Keratinocyte (primary cell): ENCODE measurements around the gene TBC1D2. TPM values are rescaled to one million over a fixed set of nuclear protein-coding genes. Genes with fewer than 3 reads are reported as not detected.

Experiments used
- DNase-seq: peaks from one replicate; pipeline ENCODE4 v3.0.0-alpha.2; 2011; ENCODE audit warnings: low read depth, missing footprints, low spot score
- FAIRE-seq: peaks from 2 replicates; lab custom pipeline; 2011; peaks lifted over from hg19 to GRCh38; lab: Jason Lieb, UNC
- H2AFZ ChIP-seq: 2 replicates; pipeline ENCODE4 v1.6.0; 2012; ENCODE audit warnings: low read length, control low read depth, inconsistent platforms; ENCODE audit not compliant: control insufficient read depth
- H3K27ac ChIP-seq: 2 replicates; pipeline ENCODE4 v1.5.1; 2011; ENCODE audit warnings: low read length; ENCODE audit not compliant: control insufficient read depth, insufficient read depth
- H3K27me3 ChIP-seq: 3 replicates; pipeline ENCODE4 v1.6.0; 2011; ENCODE audit warnings: low read length; ENCODE audit not compliant: control insufficient read depth, insufficient read depth; ENCODE audit errors: extremely low read depth
- H3K36me3 ChIP-seq, 2 experiments: 2 replicates in 1 of 2; 3 replicates in 1 of 2; pipeline ENCODE4 v1.5.1; 2011; ENCODE audit warnings: low read length in 2 of 2, mild to moderate bottlenecking in 1 of 2; ENCODE audit not compliant: control insufficient read depth in 2 of 2, insufficient read depth in 2 of 2; ENCODE audit errors: extremely low read depth in 1 of 2
- H3K4me1 ChIP-seq: 3 replicates; pipeline ENCODE4 v1.5.1; 2011; ENCODE audit warnings: low read length; ENCODE audit not compliant: control insufficient read depth, insufficient read depth; ENCODE audit errors: extremely low read depth
- H3K4me2 ChIP-seq: 3 replicates; pipeline ENCODE4 v1.6.0; 2011; ENCODE audit warnings: low read depth, low read length; ENCODE audit not compliant: control insufficient read depth, insufficient read depth; ENCODE audit errors: extremely low read depth
- H3K4me3 ChIP-seq, 3 experiments: fragments of 200-600 bp in 1 of 3; sonication (generic) in 1 of 3; 2 replicates in 2 of 3; 3 replicates in 1 of 3; pipeline ENCODE4 v1.5.1; 2011 to 2016; ENCODE audit warnings: low read length in 3 of 3, mild to moderate bottlenecking in 3 of 3, control low read depth in 2 of 3, inconsistent platforms in 1 of 3, low read depth in 1 of 3, mixed read lengths in 1 of 3, mixed run types in 1 of 3, moderate library complexity in 1 of 3; ENCODE audit not compliant: control insufficient read depth in 2 of 3, insufficient read depth in 2 of 3; ENCODE audit errors: extremely low read depth in 1 of 3
- H3K79me2 ChIP-seq: 2 replicates; pipeline ENCODE4 v1.6.0; 2012; ENCODE audit warnings: low read length; ENCODE audit not compliant: control insufficient read depth, insufficient read depth
- H3K9ac ChIP-seq: 3 replicates; pipeline ENCODE4 v1.6.0; 2011; ENCODE audit warnings: low read length; ENCODE audit not compliant: control insufficient read depth, insufficient read depth; ENCODE audit errors: extremely low read depth
- H3K9me1 ChIP-seq: 3 replicates; pipeline ENCODE4 v1.6.0; 2011; ENCODE audit warnings: low read length; ENCODE audit not compliant: control insufficient read depth, insufficient read depth; ENCODE audit errors: extremely low read depth
- H3K9me3 ChIP-seq: 2 replicates; pipeline ENCODE4 v1.5.1; 2012; ENCODE audit warnings: low read depth, low read length; ENCODE audit not compliant: control insufficient read depth
- H4K20me1 ChIP-seq: 3 replicates; pipeline ENCODE4 v1.6.0; 2011; ENCODE audit warnings: low read length; ENCODE audit not compliant: control insufficient read depth, insufficient read depth; ENCODE audit errors: extremely low read depth
- CTCF ChIP-seq, 3 experiments: IDR thresholded peaks in 1 of 3; conservative IDR thresholded peaks in 1 of 3; optimal IDR thresholded peaks in 1 of 3; 2 replicates in 2 of 3; 3 replicates in 1 of 3; pipeline versions ENCODE3 to v1.5.1; 2011; ENCODE audit warnings: low read length in 3 of 3, mild to moderate bottlenecking in 3 of 3, moderate library complexity in 2 of 3, control low read depth in 1 of 3, inconsistent platforms in 1 of 3; ENCODE audit not compliant: insufficient read depth in 2 of 3; ENCODE audit errors: extremely low read depth in 1 of 3
- EZH2 ChIP-seq: IDR thresholded peaks from one replicate; pipeline ENCODE4 v1.6.1; 2012; ENCODE audit warnings: inconsistent platforms, mild to moderate bottlenecking, low read length, moderate library complexity
- dilution Hi-C: fragments of 300-500 bp; cut with MboI; formaldehyde crosslinking; loops from one replicate; pipeline ENCODE4 v1.7.0; 2020; ENCODE audit warnings: low sequenced_read_pairs; ENCODE audit not compliant: extremely low pct_ligation_motif_present
- polyA plus RNA-seq, 5 experiments: library from polyadenylated mRNA; depleted of rRNA in 3 of 5; stranded (reverse) in 3 of 5; stranded (forward) in 1 of 5; unstranded in 1 of 5; fragments of >200 nt; gene quantifications; 1 replicate in 1 of 5; 2 replicates in 3 of 5; 3 replicates in 1 of 5; pipeline versions ENCODE4 v1.2.1 to v1.2.3, GENCODE V29; 2011 to 2012; ENCODE audit warnings: missing spikeins in 2 of 5, low read depth in 1 of 5, low replicate concordance in 1 of 5

Gene TBC1D2
- polyA plus RNA-seq, 1 donor (not counting 4 experiments of a cell fraction or from before 2014, with no cell fraction given): 59.2 TPM

- Histone ChIP-seq H3K9ac (no peak overlapping the region), H3K36me3 (peaks cover 49 to 50% of the 10 kb centered on the region in 2 experiments), H3K9me3 (no peaks in the 10 kb centered on the region), H2AFZ (no peak overlapping the region), H4K20me1 (no peaks in the 10 kb centered on the region), H3K4me3 (no peak overlapping the region), H3K9me1 (no peaks in the 10 kb centered on the region), H3K4me1 (peaks cover 40% of the 10 kb centered on the region), H3K79me2 (peaks cover 32% of the 10 kb centered on the region), H3K27ac (no peak overlapping the region), H3K4me2 (no peak overlapping the region), H3K27me3 (no peaks in the 10 kb centered on the region)
- dilution Hi-C loops: no loop called here
- TF ChIP-seq CTCF (optimal IDR thresholded peaks at IDR 0.05 in 1 of 3, IDR thresholded peaks at IDR 0.05 in 1 of 3, conservative IDR thresholded peaks at IDR 0.05 in 1 of 3; ENCODE audit: extremely low read depth in 1 of 3, insufficient read depth in 2 of 3, low read length in 3 of 3): no peak
- no peak for TF ChIP-seq EZH2
- DNase-seq: no peak
- no peak for FAIRE-seq
These were observed 35.6 kb downstream of the TBC1D2 start for GRCh38 chr9:98219794-98220370.

GRCh38 chr9:98219364-98219716 is 36.1 kb downstream of the TBC1D2 start:
- FAIRE-seq (no peak), DNase-seq (no peak)
- H3K27me3 ChIP-seq: no peaks in the 10 kb centered on the region
- H3K4me1 ChIP-seq: peaks cover 37% of the 10 kb centered on the region
- H3K27ac ChIP-seq: no peak overlapping the region
- no peaks in the 10 kb centered on the region for H3K9me3 ChIP-seq
- no peak overlapping the region for H3K9ac ChIP-seq
- peaks cover 46 to 52% of the 10 kb centered on the region in 2 experiments for H3K36me3 ChIP-seq
- TF ChIP-seq EZH2 (no peak), CTCF (optimal IDR thresholded peaks at IDR 0.05 in 1 of 3, IDR thresholded peaks at IDR 0.05 in 1 of 3, conservative IDR thresholded peaks at IDR 0.05 in 1 of 3; ENCODE audit: extremely low read depth in 1 of 3, insufficient read depth in 2 of 3, low read length in 3 of 3) (no peak)
- peaks cover 35% of the 10 kb centered on the region for H3K79me2 ChIP-seq
- no peak overlapping the region for H3K4me2 ChIP-seq
- H3K9me1 ChIP-seq: no peaks in the 10 kb centered on the region
- H2AFZ ChIP-seq: no peak overlapping the region
- H4K20me1 ChIP-seq: no peaks in the 10 kb centered on the region
- H3K4me3 ChIP-seq: no peak overlapping the region
- dilution Hi-C loops: no loop called here
